Mesenchymal stem cell (in vitro differentiated cells and primary cell): Measurements from ENCODE around the gene REXO5.

Experiments used
- DNase-seq: peaks from one replicate; pipeline ENCODE4 v3.0.0-alpha.2; 2013
- H2AFZ ChIP-seq: one replicate; pipeline ENCODE4 v1.6.1; 2013; ENCODE audit warnings: low read depth, mild to moderate bottlenecking, control low read depth, inconsistent platforms, low read length, moderate library complexity
- H2AK5ac ChIP-seq: 2 replicates; pipeline ENCODE4 v1.6.1; 2013; ENCODE audit warnings: low read length, moderate library complexity, mild to moderate bottlenecking, inconsistent platforms; ENCODE audit not compliant: severe bottlenecking
- H2BK120ac ChIP-seq: one replicate; pipeline ENCODE4 v1.6.1; 2013; ENCODE audit warnings: low read depth, mild to moderate bottlenecking, inconsistent platforms, low read length, moderate library complexity
- H2BK12ac ChIP-seq, 2 experiments: one replicate each; pipeline ENCODE4 v1.6.1; 2013; ENCODE audit warnings: inconsistent platforms in 2 of 2, low read length in 2 of 2, mild to moderate bottlenecking in 2 of 2, moderate library complexity in 2 of 2, control low read depth in 1 of 2
- H2BK15ac ChIP-seq: one replicate; pipeline ENCODE4 v1.6.1; 2013; ENCODE audit warnings: mild to moderate bottlenecking, low read depth, inconsistent platforms; ENCODE audit not compliant: poor library complexity, severe bottlenecking
- H2BK5ac ChIP-seq: 2 replicates; pipeline ENCODE4 v1.6.1; 2013; ENCODE audit warnings: low read depth, mild to moderate bottlenecking, low read length, control low read depth, inconsistent platforms; ENCODE audit not compliant: poor library complexity, severe bottlenecking
- H3K14ac ChIP-seq, 2 experiments: one replicate each; pipeline ENCODE4 v1.6.1; 2013; ENCODE audit warnings: inconsistent platforms in 2 of 2, low read length in 2 of 2, control low read depth in 1 of 2, mild to moderate bottlenecking in 1 of 2, moderate library complexity in 1 of 2
- H3K18ac ChIP-seq, 2 experiments: one replicate each; pipeline ENCODE4 v1.6.1; 2013; ENCODE audit warnings: inconsistent platforms in 2 of 2, low read length in 2 of 2, control low read depth in 1 of 2, low read depth in 1 of 2, mild to moderate bottlenecking in 1 of 2
- H3K23ac ChIP-seq, 2 experiments: one replicate each; pipeline ENCODE4 v1.6.1; 2013; ENCODE audit warnings: inconsistent platforms in 2 of 2, low read length in 2 of 2, mild to moderate bottlenecking in 2 of 2, moderate library complexity in 2 of 2, control low read depth in 1 of 2
- H3K27ac ChIP-seq: 2 replicates; pipeline ENCODE4 v1.5.1; 2013; ENCODE audit warnings: mild to moderate bottlenecking, moderate library complexity, low read length, control low read depth, inconsistent platforms; ENCODE audit not compliant: poor library complexity, severe bottlenecking
- H3K27me3 ChIP-seq, 2 experiments: 2 replicates each; pipeline versions ENCODE4 v1.6.1 to v1.7.0; 2013; ENCODE audit warnings: low read length in 2 of 2, mild to moderate bottlenecking in 2 of 2, moderate library complexity in 2 of 2, control low read depth in 1 of 2, inconsistent platforms in 1 of 2; ENCODE audit not compliant: control insufficient read depth in 1 of 2, insufficient read depth in 1 of 2
- H3K36me3 ChIP-seq, 2 experiments: 2 replicates each; pipeline versions ENCODE4 v1.6.1 to v1.7.0; 2013; ENCODE audit warnings: low read length in 2 of 2, control low read depth in 1 of 2, inconsistent platforms in 1 of 2, low read depth in 1 of 2, mild to moderate bottlenecking in 1 of 2; ENCODE audit not compliant: insufficient read depth in 2 of 2, control insufficient read depth in 1 of 2
- H3K4ac ChIP-seq, 2 experiments: one replicate each; pipeline ENCODE4 v1.6.1; 2013; ENCODE audit warnings: inconsistent platforms in 2 of 2, low read length in 2 of 2, mild to moderate bottlenecking in 2 of 2, moderate library complexity in 2 of 2, control low read depth in 1 of 2, low read depth in 1 of 2
- H3K4me1 ChIP-seq: 2 replicates; pipeline ENCODE4 v1.6.1; 2013; ENCODE audit warnings: low read depth, low read length, control low read depth; ENCODE audit not compliant: control insufficient read depth, insufficient read depth
- H3K4me2 ChIP-seq: 2 replicates; pipeline ENCODE4 v1.6.1; 2013; ENCODE audit warnings: low read length, mild to moderate bottlenecking, inconsistent platforms; ENCODE audit not compliant: poor library complexity, severe bottlenecking
- H3K4me3 ChIP-seq, 2 experiments: 2 replicates each; pipeline versions ENCODE4 v1.5.1 to v1.7.0; 2013; ENCODE audit warnings: low read length in 2 of 2, mild to moderate bottlenecking in 2 of 2, control low read depth in 1 of 2, low read depth in 1 of 2; ENCODE audit not compliant: insufficient read depth in 1 of 2
- H3K79me1 ChIP-seq: replicated peaks from 2 replicates; pipeline ENCODE4 v1.6.1; 2013; ENCODE audit warnings: mild to moderate bottlenecking, control low read depth, low read length, inconsistent platforms; ENCODE audit not compliant: poor library complexity, severe bottlenecking
- H3K9ac ChIP-seq: 2 replicates; pipeline ENCODE4 v1.7.0; 2013; ENCODE audit warnings: mild to moderate bottlenecking, low read length, moderate library complexity
- H3K9me3 ChIP-seq: 2 replicates; pipeline ENCODE4 v1.7.0; 2013; ENCODE audit warnings: mild to moderate bottlenecking, low read length; ENCODE audit not compliant: control insufficient read depth
- H4K8ac ChIP-seq: one replicate; pipeline ENCODE4 v1.6.1; 2013; ENCODE audit warnings: inconsistent platforms, mild to moderate bottlenecking, low read length, moderate library complexity
- H4K91ac ChIP-seq: one replicate; pipeline ENCODE4 v1.6.1; 2013; ENCODE audit warnings: mild to moderate bottlenecking, low read length, inconsistent platforms
- WGBS: methylation state at CpG from one replicate; pipeline ENCODE4 v1.1.7; 2013; ENCODE audit warnings: mixed read lengths; 5-methylcytosine and 5-hydroxymethylcytosine counted together

Gene REXO5

DNA sequence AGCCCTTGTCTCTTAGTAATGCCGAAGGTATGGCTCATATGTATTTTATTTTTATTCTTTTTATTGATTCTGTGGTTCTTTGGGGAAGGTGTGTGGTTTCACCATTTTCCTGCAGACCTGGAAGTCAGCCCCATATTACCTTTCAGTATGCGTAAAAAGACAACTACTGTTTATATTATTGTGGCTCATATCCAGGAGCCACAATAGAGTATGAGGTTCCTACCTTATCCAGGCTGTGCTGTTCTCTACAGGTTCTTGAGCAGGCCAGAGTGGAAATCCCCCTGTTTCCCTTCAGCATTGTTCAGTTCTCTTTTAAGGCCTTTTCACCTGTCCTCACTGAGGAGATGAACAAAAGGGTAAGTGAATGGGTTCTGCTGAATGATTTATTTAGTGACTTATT, 33.2 kb downstream of the REXO5 start:
- Histone ChIP-seq H3K14ac (no peak overlapping the region), H3K79me1 (peaks cover 2% of the 10 kb centered on the region), H3K4me1 (no peaks in the 10 kb centered on the region), H4K8ac (no peak overlapping the region), H2BK5ac (no peak overlapping the region), H3K4me2 (no peak overlapping the region), H2BK15ac (no peak overlapping the region), H3K18ac (no peak overlapping the region), H4K91ac (no peak overlapping the region), H3K4me3 (no peak overlapping the region), H2AK5ac (no peak overlapping the region), H2AFZ (no peak overlapping the region), H2BK120ac (no peak overlapping the region), H3K4ac (no peak overlapping the region), H3K9me3 (peaks cover 9% of the 10 kb centered on the region), H2BK12ac (no peak overlapping the region), H3K27ac (no peak overlapping the region), H3K9ac (no peak overlapping the region), H3K23ac (no peak overlapping the region), H3K36me3 (peaks cover 2 to 35% of the 10 kb centered on the region in 2 experiments), H3K27me3 (no peaks in the 10 kb centered on the region)
- no peak for DNase-seq
- 100% methylated on average over 1 of the region's 2 CpGs for WGBS

DNA sequence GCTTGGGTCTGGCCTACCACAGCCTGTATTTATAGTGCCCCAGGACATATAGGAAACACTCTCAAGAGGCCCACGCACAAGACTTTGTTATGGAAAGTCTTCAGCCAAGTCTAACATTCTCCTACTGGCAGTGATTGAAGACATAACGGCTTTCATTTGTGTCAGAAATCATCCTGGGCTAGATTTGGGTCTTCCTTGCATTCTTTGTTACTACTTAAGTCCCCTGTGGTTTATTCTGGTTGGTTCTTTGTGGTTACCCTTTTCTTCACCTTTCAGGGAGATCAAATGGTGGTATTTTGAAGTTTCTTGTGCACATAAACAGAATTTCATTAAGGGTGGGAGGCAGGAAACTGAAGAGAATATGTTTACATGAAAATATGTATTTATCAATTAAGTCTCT, 37.7 kb downstream of the REXO5 start:
- Histone ChIP-seq H3K36me3 (peaks cover 2 to 49% of the 10 kb centered on the region in 2 experiments), H2BK120ac (no peak overlapping the region), H3K18ac (no peak overlapping the region), H3K14ac (no peak overlapping the region), H3K4me1 (no peaks in the 10 kb centered on the region), H3K4ac (no peak overlapping the region), H3K9ac (no peak overlapping the region), H2BK15ac (no peak overlapping the region), H4K8ac (no peak overlapping the region), H3K27me3 (no peaks in the 10 kb centered on the region), H3K4me3 (no peak overlapping the region), H3K4me2 (no peak overlapping the region), H2AK5ac (no peak overlapping the region), H2BK5ac (no peak overlapping the region), H3K9me3 (no peaks in the 10 kb centered on the region), H3K27ac (no peak overlapping the region), H3K23ac (no peak overlapping the region), H2BK12ac (no peak overlapping the region), H2AFZ (no peak overlapping the region), H4K91ac (no peak overlapping the region), H3K79me1 (no peaks in the 10 kb centered on the region)
- DNase-seq = no peak
- 92% methylated on average over 2 of the region's 2 CpGs for WGBS

DNA sequence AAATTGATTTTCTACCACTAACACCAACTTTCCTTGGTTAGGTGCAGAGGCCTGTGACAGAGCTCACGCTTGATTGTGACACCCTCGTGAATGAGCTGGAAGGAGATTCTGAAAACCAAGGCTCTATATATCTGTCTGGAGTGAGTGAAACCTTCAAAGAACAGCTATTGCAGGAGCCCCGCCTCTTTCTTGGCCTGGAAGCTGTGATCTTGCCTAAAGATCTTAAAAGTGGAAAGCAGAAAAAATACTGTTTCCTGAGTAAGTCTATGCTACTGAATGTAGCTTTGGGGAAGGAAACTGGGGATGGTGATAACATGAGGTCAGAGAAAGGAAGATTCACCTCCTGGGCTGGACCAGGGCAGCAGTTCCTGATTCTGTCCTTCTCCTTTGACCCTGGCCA, 38.3 kb downstream of the REXO5 start:
- H3K36me3 ChIP-seq = peaks cover 2 to 54% of the 10 kb centered on the region in 2 experiments
- no peak overlapping the region for H3K27ac ChIP-seq
- WGBS = 91% methylated on average over 3 of the region's 3 CpGs
- H3K79me1 ChIP-seq = no peaks in the 10 kb centered on the region
- H2AK5ac ChIP-seq = no peak overlapping the region
- H2AFZ ChIP-seq = no peak overlapping the region
- H4K8ac ChIP-seq = no peak overlapping the region
- no peaks in the 10 kb centered on the region for H3K9me3 ChIP-seq
- H4K91ac ChIP-seq = no peak overlapping the region
- DNase-seq = no peak
- no peak overlapping the region for H2BK12ac ChIP-seq
- no peak overlapping the region for H3K9ac ChIP-seq
- H3K4me3 ChIP-seq = no peak overlapping the region
- H3K4me2 ChIP-seq = no peak overlapping the region
- H3K14ac ChIP-seq = no peak overlapping the region
- no peak overlapping the region for H3K18ac ChIP-seq
- H2BK15ac ChIP-seq = no peak overlapping the region
- H2BK120ac ChIP-seq = no peak overlapping the region
- H3K4me1 ChIP-seq = no peaks in the 10 kb centered on the region
- no peak overlapping the region for H3K4ac ChIP-seq
- no peak overlapping the region for H3K23ac ChIP-seq
- H2BK5ac ChIP-seq = no peak overlapping the region
- no peaks in the 10 kb centered on the region for H3K27me3 ChIP-seq

DNA sequence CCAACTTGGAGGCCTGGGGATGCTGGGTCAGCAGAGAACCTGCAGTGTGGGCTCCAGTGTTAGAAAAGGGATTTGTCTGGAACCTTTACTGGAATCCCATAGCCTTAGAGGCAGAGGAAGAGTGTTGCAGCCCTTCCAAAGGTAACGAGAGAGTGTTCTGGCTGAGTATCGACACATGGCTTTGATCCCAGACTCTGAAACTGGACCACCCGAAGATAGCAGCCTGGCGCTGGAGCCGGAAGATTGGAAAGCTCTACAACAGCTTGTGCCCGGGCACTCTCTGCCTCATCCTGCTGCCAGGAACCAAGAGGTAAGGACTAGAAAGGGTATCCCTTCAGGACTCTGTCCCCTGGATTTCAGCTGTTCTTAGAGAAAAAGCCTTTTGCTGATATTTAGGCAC, 39.7 kb downstream of the REXO5 start:
- no peak overlapping the region for H2BK15ac ChIP-seq
- H3K36me3 ChIP-seq = peaks cover 2 to 51% of the 10 kb centered on the region in 2 experiments
- no peak overlapping the region for H2AFZ ChIP-seq
- no peak overlapping the region for H3K4me3 ChIP-seq
- no peaks in the 10 kb centered on the region for H3K9me3 ChIP-seq
- H3K18ac ChIP-seq = no peak overlapping the region
- H3K14ac ChIP-seq = no peak overlapping the region
- H3K23ac ChIP-seq = no peak overlapping the region
- no peak for DNase-seq
- WGBS = 98% methylated on average over 6 of the region's 6 CpGs
- peaks cover 2% of the 10 kb centered on the region for H3K4me1 ChIP-seq
- H3K27me3 ChIP-seq = no peaks in the 10 kb centered on the region
- peaks cover under 1% of the 10 kb centered on the region for H3K79me1 ChIP-seq
- H3K27ac ChIP-seq = no peak overlapping the region
- H2BK5ac ChIP-seq = no peak overlapping the region
- no peak overlapping the region for H2AK5ac ChIP-seq
- H3K4ac ChIP-seq = no peak overlapping the region
- no peak overlapping the region for H4K8ac ChIP-seq
- no peak overlapping the region for H3K4me2 ChIP-seq
- H3K9ac ChIP-seq = no peak overlapping the region
- no peak overlapping the region for H4K91ac ChIP-seq
- no peak overlapping the region for H2BK12ac ChIP-seq
- H2BK120ac ChIP-seq = no peak overlapping the region
